ENCODE data around the gene RAB36.

DNA sequence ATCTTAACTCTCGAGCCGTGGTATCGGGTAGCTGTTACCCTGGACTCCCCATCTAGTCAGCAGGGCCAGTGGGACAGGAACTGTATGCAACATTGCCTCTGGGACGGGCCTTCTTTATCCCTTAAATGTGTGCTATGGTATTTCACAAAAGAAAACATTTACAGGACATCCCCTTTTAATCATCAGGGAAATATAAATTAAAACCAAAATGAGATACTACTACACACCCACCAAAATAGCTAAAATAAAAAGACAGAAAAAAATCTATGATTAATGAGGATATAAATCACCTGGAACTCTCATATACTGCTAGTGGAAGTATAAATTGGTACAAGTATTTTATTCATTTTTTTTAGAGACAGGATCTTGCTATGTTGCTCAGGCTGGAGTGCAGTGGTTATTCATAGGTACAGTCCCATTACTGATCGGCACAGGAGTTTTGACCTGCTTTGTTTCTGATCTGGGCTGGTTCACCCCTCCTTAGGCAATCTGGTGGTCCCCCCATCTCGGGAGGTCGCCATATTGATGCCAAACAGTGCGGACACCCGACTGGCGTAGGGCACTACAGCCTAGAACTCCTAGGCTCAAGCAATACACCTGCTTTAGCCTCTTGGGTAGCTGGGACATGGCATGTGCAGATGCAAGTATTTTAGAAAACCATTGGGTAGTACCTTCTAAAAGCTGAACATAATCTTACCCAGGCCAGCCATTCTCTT lies 12.7 kb upstream of the RAB36 start:
- TF ChIP-seq, protein P1, sequence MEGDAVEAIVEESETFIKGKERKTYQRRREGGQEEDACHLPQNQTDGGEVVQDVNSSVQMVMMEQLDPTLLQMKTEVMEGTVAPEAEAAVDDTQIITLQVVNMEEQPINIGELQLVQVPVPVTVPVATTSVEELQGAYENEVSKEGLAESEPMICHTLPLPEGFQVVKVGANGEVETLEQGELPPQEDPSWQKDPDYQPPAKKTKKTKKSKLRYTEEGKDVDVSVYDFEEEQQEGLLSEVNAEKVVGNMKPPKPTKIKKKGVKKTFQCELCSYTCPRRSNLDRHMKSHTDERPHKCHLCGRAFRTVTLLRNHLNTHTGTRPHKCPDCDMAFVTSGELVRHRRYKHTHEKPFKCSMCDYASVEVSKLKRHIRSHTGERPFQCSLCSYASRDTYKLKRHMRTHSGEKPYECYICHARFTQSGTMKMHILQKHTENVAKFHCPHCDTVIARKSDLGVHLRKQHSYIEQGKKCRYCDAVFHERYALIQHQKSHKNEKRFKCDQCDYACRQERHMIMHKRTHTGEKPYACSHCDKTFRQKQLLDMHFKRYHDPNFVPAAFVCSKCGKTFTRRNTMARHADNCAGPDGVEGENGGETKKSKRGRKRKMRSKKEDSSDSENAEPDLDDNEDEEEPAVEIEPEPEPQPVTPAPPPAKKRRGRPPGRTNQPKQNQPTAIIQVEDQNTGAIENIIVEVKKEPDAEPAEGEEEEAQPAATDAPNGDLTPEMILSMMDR (IDR thresholded peaks at IDR 0.05; ENCODE audit: low read length) = no peak
- TF ChIP-seq EZH2 (optimal IDR thresholded peaks at IDR 0.05; ENCODE audit: low read depth, low read length) (no peak), EZH2phosphoT487 (IDR thresholded peaks at IDR 0.05; ENCODE audit: low read length) (no peak)
